Kidney epithelial cell (primary cell): ENCODE results near the gene CSK. TPM values are rescaled to one million over a fixed set of nuclear protein-coding genes. Genes with fewer than 3 reads are reported as not detected.

Source experiments
- DNase-seq: peaks from one replicate; pipeline ENCODE4 v3.0.0-alpha.2; 2010; ENCODE audit warnings: low read depth
- H3K27me3 ChIP-seq: 2 replicates; pipeline ENCODE4 v1.6.0; 2011; ENCODE audit warnings: low read length; ENCODE audit not compliant: control insufficient read depth, insufficient read depth
- H3K36me3 ChIP-seq: 2 replicates; pipeline ENCODE4 v1.5.1; 2011; ENCODE audit warnings: low read length; ENCODE audit not compliant: control insufficient read depth, insufficient read depth
- H3K4me3 ChIP-seq: 2 replicates; pipeline ENCODE4 v1.5.1; 2011; ENCODE audit warnings: low read depth, mild to moderate bottlenecking, control low read depth, low read length
- CTCF ChIP-seq: IDR thresholded peaks from 2 replicates; pipeline ENCODE4 v1.5.1; 2011; ENCODE audit warnings: mild to moderate bottlenecking, moderate library complexity, low read length, control low read depth, inconsistent platforms; ENCODE audit not compliant: insufficient read depth, poor library complexity, severe bottlenecking
- total RNA-seq: library from RNA; depleted of rRNA; stranded (reverse); fragments of >200 nt; gene quantifications from 2 replicates; pipeline ENCODE4 v1.2.3, GENCODE V29; 2015

CSK gene
- total RNA-seq, 1 donor from 2014 or later: 48.0 TPM

- DNase-seq: no peak
- no peaks in the 10 kb centered on the region for H3K36me3 ChIP-seq
- no peak for TF ChIP-seq CTCF
- no peak overlapping the region for H3K4me3 ChIP-seq
- H3K27me3 ChIP-seq: peaks cover 16% of the 10 kb centered on the region
Observed at GRCh38 chr15:74773731-74774252, 8.1 kb upstream of the CSK start.

GRCh38 chr15:74775132-74775562 is 6.7 kb upstream of the CSK start:
- Histone ChIP-seq H3K4me3 (no peak overlapping the region), H3K36me3 (no peaks in the 10 kb centered on the region), H3K27me3 (peaks cover 11% of the 10 kb centered on the region)
- no peak for DNase-seq
- TF ChIP-seq CTCF: no peak

GRCh38 chr15:74775894-74776293 is 6.0 kb upstream of the CSK start:
- no peaks in the 10 kb centered on the region for H3K36me3 ChIP-seq
- peaks cover 4% of the 10 kb centered on the region for H3K27me3 ChIP-seq
- DNase-seq: no peak
- no peak for TF ChIP-seq CTCF
- H3K4me3 ChIP-seq: no peak overlapping the region

GRCh38 chr15:74776821-74777768 is 4.8 kb upstream of the CSK start:
- DNase-seq: no peak
- Histone ChIP-seq H3K4me3 (no peak overlapping the region), H3K27me3 (no peaks in the 10 kb centered on the region), H3K36me3 (no peaks in the 10 kb centered on the region)
- no peak for TF ChIP-seq CTCF

GRCh38 chr15:74777769-74778598 is 3.9 kb upstream of the CSK start:
- no peaks in the 10 kb centered on the region for H3K27me3 ChIP-seq
- no peak for DNase-seq
- no peak overlapping the region for H3K4me3 ChIP-seq
- TF ChIP-seq CTCF: no peak
- no peaks in the 10 kb centered on the region for H3K36me3 ChIP-seq
